Colonic mucosa (tissue), 4 donors: ENCODE data around the gene C1orf52. TPM values are rescaled to one million over a fixed set of nuclear protein-coding genes. Genes with fewer than 3 reads are reported as not detected.
"Not testable (repeated sequence)": the region's sequence is repeated elsewhere in the genome, so short reads cannot be mapped to it uniquely, and the experiment has no call there.

Experiments
- DNase-seq: peaks from one replicate; pipeline ENCODE4 v3.0.0-alpha.2; 2020
- H3K27ac ChIP-seq: fragments of 200-600 bp; one replicate; pipeline ENCODE4 v1.8.0; 2021
- H3K27me3 ChIP-seq: fragments of 200-600 bp; one replicate; pipeline ENCODE4 v1.8.0; 2021
- H3K36me3 ChIP-seq: fragments of 200-600 bp; one replicate; pipeline ENCODE4 v1.8.0; 2021
- H3K4me1 ChIP-seq: fragments of 200-600 bp; one replicate; pipeline ENCODE4 v1.8.0; 2021; ENCODE audit warnings: mild to moderate bottlenecking
- H3K4me3 ChIP-seq: fragments of 200-600 bp; one replicate; pipeline ENCODE4 v1.8.0; 2021
- H3K9ac ChIP-seq, 2 donors: one replicate each; pipeline ENCODE4 v1.7.0; 2013; ENCODE audit warnings: control low read depth in 2 of 2, low read depth in 2 of 2, low read length in 2 of 2
- H3K9me3 ChIP-seq: fragments of 200-600 bp; one replicate; pipeline ENCODE4 v1.8.0; 2021
- intact Hi-C: fragments of 100-400 bp; cut with DNase I; formaldehyde crosslinking; loops from one replicate; pipeline ENCODE4 v1.14.1; 2022
- total RNA-seq, 2 donors: library from RNA; stranded (reverse); fragmentation: NEBNext Ultra II Directional in 1 of 2; extraction: Animal tissue kit (Norgen Biotek cat#: 25700) in 1 of 2; gene quantifications; one replicate each; pipeline ENCODE4 v1.2.1, GENCODE V29; 2021
- TF ChIP-seq, protein P1 (sequence below): fragments of 200-600 bp; IDR thresholded peaks from one replicate; pipeline ENCODE4 v1.8.0; 2022; ENCODE audit warnings: antibody characterized with exemption, mild to moderate bottlenecking
- donor health status: healthy.
- donor health status: DM: no; HTN: no; CAD: no.
- donor health status: DM: no; HTN: no; CAD: no.

Gene C1orf52
- total RNA-seq, 2 donors from 2014 or later, result 11.3 to 19.9 TPM

- Histone ChIP-seq H3K9ac (peak overlapping the region in 1 of 2 donors; percentile 4), H3K9me3 (no peaks in the 10 kb centered on the region), H3K27me3 (no peaks in the 10 kb centered on the region), H3K36me3 (no peaks in the 10 kb centered on the region), H3K4me3 (peak overlapping the region; percentile 72), H3K27ac (peak overlapping the region; percentile 42), H3K4me1 (peaks cover 2% of the 10 kb centered on the region)
- intact Hi-C loops, result loop anchor here (5.0 kb wide), 2 partner anchors 148 to 318 kb away; no protein-coding TSS in a partner anchor
- TF ChIP-seq, protein P1, sequence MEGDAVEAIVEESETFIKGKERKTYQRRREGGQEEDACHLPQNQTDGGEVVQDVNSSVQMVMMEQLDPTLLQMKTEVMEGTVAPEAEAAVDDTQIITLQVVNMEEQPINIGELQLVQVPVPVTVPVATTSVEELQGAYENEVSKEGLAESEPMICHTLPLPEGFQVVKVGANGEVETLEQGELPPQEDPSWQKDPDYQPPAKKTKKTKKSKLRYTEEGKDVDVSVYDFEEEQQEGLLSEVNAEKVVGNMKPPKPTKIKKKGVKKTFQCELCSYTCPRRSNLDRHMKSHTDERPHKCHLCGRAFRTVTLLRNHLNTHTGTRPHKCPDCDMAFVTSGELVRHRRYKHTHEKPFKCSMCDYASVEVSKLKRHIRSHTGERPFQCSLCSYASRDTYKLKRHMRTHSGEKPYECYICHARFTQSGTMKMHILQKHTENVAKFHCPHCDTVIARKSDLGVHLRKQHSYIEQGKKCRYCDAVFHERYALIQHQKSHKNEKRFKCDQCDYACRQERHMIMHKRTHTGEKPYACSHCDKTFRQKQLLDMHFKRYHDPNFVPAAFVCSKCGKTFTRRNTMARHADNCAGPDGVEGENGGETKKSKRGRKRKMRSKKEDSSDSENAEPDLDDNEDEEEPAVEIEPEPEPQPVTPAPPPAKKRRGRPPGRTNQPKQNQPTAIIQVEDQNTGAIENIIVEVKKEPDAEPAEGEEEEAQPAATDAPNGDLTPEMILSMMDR, result no peak
- DNase-seq, result no peak
These were observed 431 bp upstream of the C1orf52 start for GRCh38 chr1:85259912-85260274.

DNA sequence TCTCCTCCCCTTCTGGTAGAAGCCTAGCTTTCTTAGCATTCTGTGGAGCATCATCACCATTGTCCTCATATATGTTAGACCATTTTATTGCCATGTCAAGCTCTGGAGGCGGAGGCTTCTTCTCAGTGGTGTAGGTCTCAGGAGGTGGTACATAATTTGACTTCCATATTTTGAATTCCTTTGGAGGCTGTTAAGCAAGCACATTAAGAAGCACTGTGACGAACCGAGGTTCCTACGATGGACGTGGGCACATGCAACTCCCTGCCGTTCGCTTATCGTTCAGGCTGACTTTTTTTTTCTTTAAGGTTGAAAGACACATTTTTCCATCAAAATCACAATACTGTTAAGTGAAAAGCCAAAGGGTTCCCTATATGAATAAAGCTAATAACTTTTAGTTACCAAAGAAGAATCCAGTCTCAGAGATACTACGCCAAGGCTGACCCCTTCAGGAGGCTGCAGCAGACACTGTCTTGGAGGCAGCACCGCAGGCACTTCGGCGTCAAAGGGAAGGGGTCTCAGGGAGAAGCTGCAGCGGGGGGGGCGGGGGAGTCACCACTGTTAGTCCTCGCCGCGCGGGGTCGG lies 835 bp downstream of the C1orf52 start:
- Histone ChIP-seq H3K36me3 (no peaks in the 10 kb centered on the region), H3K27ac (no peak overlapping the region), H3K27me3 (no peaks in the 10 kb centered on the region), H3K9ac (peak overlapping the region; percentile 84 to 94), H3K9me3 (no peaks in the 10 kb centered on the region), H3K4me3 (peak overlapping the region; percentile 72), H3K4me1 (peaks cover 2% of the 10 kb centered on the region)
- no peak for DNase-seq
- intact Hi-C loops, result loop anchor here (5.0 kb wide), 2 partner anchors 146 to 316 kb away; no protein-coding TSS in a partner anchor
- TF ChIP-seq, protein P1, result no peak

DNA sequence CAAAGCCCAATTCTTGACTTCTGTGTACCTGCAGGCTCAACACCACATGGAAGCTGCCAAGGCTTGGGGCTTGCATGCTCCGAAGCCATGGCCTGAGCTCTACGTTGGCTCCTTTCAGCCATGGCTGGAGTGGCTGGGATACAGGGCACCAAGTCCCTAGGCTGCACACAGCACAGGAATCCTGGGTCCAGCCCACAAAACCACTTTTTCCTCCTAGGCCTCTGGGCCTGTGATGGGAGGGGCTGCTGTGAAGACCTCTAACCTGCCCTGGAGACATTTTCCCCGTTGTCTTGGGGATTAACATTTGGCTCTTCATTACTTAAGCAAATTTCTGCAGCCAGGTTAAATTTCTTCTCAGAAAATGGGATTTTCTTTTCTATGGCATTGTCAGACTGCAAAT lies 10.4 kb downstream of the C1orf52 start:
- DNase-seq, H3K27ac ChIP-seq, intact Hi-C loops: not testable (repeated sequence)

GRCh38 chr1:85245891-85246290 lies 13.6 kb downstream of the C1orf52 start:
- Histone ChIP-seq H3K9ac (no peak overlapping the region), H3K4me1 (no peaks in the 10 kb centered on the region), H3K4me3 (no peak overlapping the region), H3K9me3 (no peaks in the 10 kb centered on the region), H3K36me3 (no peaks in the 10 kb centered on the region), H3K27me3 (no peaks in the 10 kb centered on the region), H3K27ac (no peak overlapping the region)
- intact Hi-C loops, result no loop called here
- TF ChIP-seq, protein P1, result no peak
- no peak for DNase-seq

More for the DNA sequence above, 10.4 kb downstream of the C1orf52 start:
- not testable (repeated sequence) for H3K27me3 ChIP-seq, H3K9me3 ChIP-seq, H3K4me3 ChIP-seq, H3K36me3 ChIP-seq, H3K9ac ChIP-seq, H3K4me1 ChIP-seq

DNA sequence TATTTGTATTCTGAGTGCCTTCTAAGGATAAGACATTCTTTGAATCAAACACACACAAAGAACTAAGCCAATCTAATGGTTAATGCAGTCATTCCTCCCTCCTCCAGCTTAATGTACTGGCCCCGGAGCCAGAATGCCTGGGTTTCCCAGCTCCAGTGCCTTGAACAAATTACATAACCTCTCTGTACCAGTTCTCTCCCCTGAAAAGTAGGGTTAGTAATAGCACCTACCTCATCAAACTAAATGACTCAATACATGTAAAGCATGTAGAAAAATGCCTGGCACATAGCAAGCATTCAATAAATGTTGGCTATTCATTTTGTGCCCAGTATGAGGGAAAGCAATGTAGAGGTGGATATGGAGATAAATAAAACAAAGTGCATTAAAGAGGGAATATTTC lies 14.0 kb downstream of the C1orf52 start:
- Histone ChIP-seq H3K4me3 (no peak overlapping the region), H3K27ac (no peak overlapping the region), H3K36me3 (no peaks in the 10 kb centered on the region), H3K4me1 (no peaks in the 10 kb centered on the region), H3K9ac (no peak overlapping the region), H3K9me3 (no peaks in the 10 kb centered on the region), H3K27me3 (no peaks in the 10 kb centered on the region)
- DNase-seq, result no peak
- intact Hi-C loops, result no loop called here
- TF ChIP-seq, protein P1, result no peak

DNA sequence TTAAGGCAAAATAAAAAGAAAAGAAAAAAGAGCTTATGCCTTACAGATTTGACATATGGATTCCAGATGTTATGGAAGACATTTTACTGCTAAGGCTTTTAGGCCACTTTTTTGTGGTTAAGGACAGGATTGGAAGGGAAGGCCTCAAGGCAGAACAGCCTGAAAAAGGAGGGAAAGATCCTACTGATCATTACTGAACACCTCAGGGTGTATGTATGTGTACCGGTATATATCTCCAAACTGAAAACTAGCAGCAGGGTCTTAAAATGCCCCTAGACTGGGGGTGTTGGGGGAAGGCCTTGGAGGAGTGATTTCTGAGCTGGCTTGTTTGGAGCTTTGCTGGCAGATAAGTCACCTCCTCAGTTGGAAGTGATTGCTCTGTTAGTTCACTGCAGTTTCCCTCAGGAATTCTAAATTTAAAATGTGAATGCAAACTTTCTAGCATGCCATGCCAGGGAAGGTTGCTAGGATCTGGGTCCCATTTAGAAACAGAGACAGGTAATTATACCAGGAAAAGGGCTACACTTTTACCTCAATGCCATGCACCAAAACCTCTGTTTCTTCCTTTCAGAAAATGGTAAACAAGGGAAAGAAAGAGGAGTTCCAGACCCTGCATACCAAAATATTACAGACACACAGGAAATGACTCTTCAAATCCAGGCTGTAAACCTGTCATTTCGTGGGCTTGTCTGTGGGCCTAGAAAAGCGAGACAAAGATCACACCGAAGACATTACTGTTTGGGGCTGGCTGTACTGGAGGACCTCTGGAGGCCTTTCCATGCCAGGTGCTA lies 15.0 kb downstream of the C1orf52 start:
- no peak overlapping the region for H3K9ac ChIP-seq
- H3K4me3 ChIP-seq, result no peak overlapping the region
- no peaks in the 10 kb centered on the region for H3K4me1 ChIP-seq
- no peaks in the 10 kb centered on the region for H3K27me3 ChIP-seq
- DNase-seq, result no peak
- no peaks in the 10 kb centered on the region for H3K9me3 ChIP-seq
- TF ChIP-seq, protein P1, result no peak
- intact Hi-C loops, result loop anchor here (5.0 kb wide), 1 partner anchor 137 kb away; no protein-coding TSS in a partner anchor
- H3K27ac ChIP-seq, result no peak overlapping the region
- H3K36me3 ChIP-seq, result no peaks in the 10 kb centered on the region
